ENCODE results near the gene CAMTA1. TPM values are rescaled to one million over a fixed set of nuclear protein-coding genes. Genes with fewer than 3 reads are reported as not detected.
"Not testable (repeated sequence)": the region's sequence is repeated elsewhere in the genome, so short reads cannot be mapped to it uniquely, and the experiment has no call there.

Gene CAMTA1
- total RNA-seq, 2 donors from 2014 or later: 36.7 to 51.9 TPM

- no peak for ATAC-seq (replicated peaks)
- peaks cover 49% of the 10 kb centered on the region for H3K36me3 Mint-ChIP-seq (ENCODE audit: low read depth)
- H3K4me3 Mint-ChIP-seq: no peak overlapping the region
- no peaks in the 10 kb centered on the region for H3K27me3 Mint-ChIP-seq
- peaks cover 1% of the 10 kb centered on the region for H3K4me1 Mint-ChIP-seq
- H3K9me3 Mint-ChIP-seq: no peaks in the 10 kb centered on the region
- no peak overlapping the region for H3K27ac Mint-ChIP-seq
Observed at GRCh38 chr1:6834366-6834765, 49.1 kb downstream of the CAMTA1 start.

- no peaks in the 10 kb centered on the region for H3K9me3 Mint-ChIP-seq
- peaks cover 8% of the 10 kb centered on the region for H3K4me1 Mint-ChIP-seq
- ATAC-seq (replicated peaks): no peak
- H3K36me3 Mint-ChIP-seq (ENCODE audit: low read depth): peaks cover 49% of the 10 kb centered on the region
- no peak overlapping the region for H3K4me3 Mint-ChIP-seq
- no peaks in the 10 kb centered on the region for H3K27me3 Mint-ChIP-seq
- no peak overlapping the region for H3K27ac Mint-ChIP-seq
Observed at GRCh38 chr1:6835139-6835538, 49.9 kb downstream of the CAMTA1 start.

GRCh38 chr1:6842301-6842700 lies 57.0 kb downstream of the CAMTA1 start:
- Mint-ChIP-seq H3K4me3 (no peak overlapping the region), H3K9me3 (no peaks in the 10 kb centered on the region), H3K36me3 (ENCODE audit: low read depth) (peaks cover 57% of the 10 kb centered on the region), H3K27me3 (no peaks in the 10 kb centered on the region), H3K27ac (no peak overlapping the region), H3K4me1 (peaks cover 17% of the 10 kb centered on the region)
- no peak for ATAC-seq (replicated peaks)

- H3K4me1 Mint-ChIP-seq; H3K27ac Mint-ChIP-seq; H3K27me3 Mint-ChIP-seq; H3K9me3 Mint-ChIP-seq; ATAC-seq (replicated peaks); H3K4me3 Mint-ChIP-seq: not testable (repeated sequence)
- peaks cover 66% of the 10 kb centered on the region for H3K36me3 Mint-ChIP-seq (ENCODE audit: low read depth)
Observed at GRCh38 chr1:6845786-6846185, 60.5 kb downstream of the CAMTA1 start.

- Mint-ChIP-seq H3K27me3 (no peaks in the 10 kb centered on the region), H3K4me1 (no peaks in the 10 kb centered on the region), H3K27ac (no peak overlapping the region), H3K9me3 (peaks cover 7% of the 10 kb centered on the region), H3K4me3 (no peak overlapping the region), H3K36me3 (ENCODE audit: low read depth) (peaks cover 76% of the 10 kb centered on the region)
- no peak for ATAC-seq (replicated peaks)
Observed at GRCh38 chr1:6848816-6849215, 63.6 kb downstream of the CAMTA1 start.

- ATAC-seq (replicated peaks): no peak
Observed at GRCh38 chr1:6850537-6850936, 65.3 kb downstream of the CAMTA1 start.

GRCh38 chr1:6852136-6852890 lies 67.1 kb downstream of the CAMTA1 start:
- H3K27ac Mint-ChIP-seq: no peak overlapping the region

More at GRCh38 chr1:6850537-6850936, 65.3 kb downstream of the CAMTA1 start:
- Mint-ChIP-seq H3K27me3 (no peaks in the 10 kb centered on the region), H3K4me3 (no peak overlapping the region), H3K4me1 (no peaks in the 10 kb centered on the region), H3K9me3 (peaks cover 7% of the 10 kb centered on the region), H3K27ac (no peak overlapping the region), H3K36me3 (ENCODE audit: low read depth) (peaks cover 76% of the 10 kb centered on the region)

GRCh38 chr1:6854166-6854565 lies 68.9 kb downstream of the CAMTA1 start:
- Mint-ChIP-seq H3K27ac (no peak overlapping the region), H3K4me3 (no peak overlapping the region), H3K27me3 (no peaks in the 10 kb centered on the region), H3K4me1 (peaks cover 11% of the 10 kb centered on the region), H3K36me3 (ENCODE audit: low read depth) (peaks cover 52% of the 10 kb centered on the region), H3K9me3 (peaks cover 7% of the 10 kb centered on the region)
- ATAC-seq (replicated peaks): no peak

More at GRCh38 chr1:6852136-6852890, 67.1 kb downstream of the CAMTA1 start:
- peaks cover 63% of the 10 kb centered on the region for H3K36me3 Mint-ChIP-seq (ENCODE audit: low read depth)
- H3K9me3 Mint-ChIP-seq: peaks cover 7% of the 10 kb centered on the region
- H3K27me3 Mint-ChIP-seq: no peaks in the 10 kb centered on the region
- H3K4me1 Mint-ChIP-seq: peaks cover 10% of the 10 kb centered on the region
- ATAC-seq (replicated peaks): no peak
- no peak overlapping the region for H3K4me3 Mint-ChIP-seq

GRCh38 chr1:6857831-6858230 lies 72.6 kb downstream of the CAMTA1 start:
- Mint-ChIP-seq H3K9me3 (peaks cover 2% of the 10 kb centered on the region), H3K4me3 (no peak overlapping the region), H3K27ac (no peak overlapping the region), H3K36me3 (ENCODE audit: low read depth) (peaks cover 35% of the 10 kb centered on the region), H3K27me3 (no peaks in the 10 kb centered on the region), H3K4me1 (peaks cover 22% of the 10 kb centered on the region)
- no peak for ATAC-seq (replicated peaks)

- no peak for ATAC-seq (replicated peaks)
- no peaks in the 10 kb centered on the region for H3K27me3 Mint-ChIP-seq
- H3K9me3 Mint-ChIP-seq: no peaks in the 10 kb centered on the region
- H3K27ac Mint-ChIP-seq: no peak overlapping the region
- H3K4me1 Mint-ChIP-seq: peaks cover 22% of the 10 kb centered on the region
- H3K4me3 Mint-ChIP-seq: no peak overlapping the region
- peaks cover 32% of the 10 kb centered on the region for H3K36me3 Mint-ChIP-seq (ENCODE audit: low read depth)
Observed at GRCh38 chr1:6858596-6858995, 73.3 kb downstream of the CAMTA1 start.

GRCh38 chr1:6859415-6860343 lies 74.4 kb downstream of the CAMTA1 start:
- peak; percentile 77 for ATAC-seq (replicated peaks)

GRCh38 chr1:6860401-6860800 lies 75.1 kb downstream of the CAMTA1 start:
- H3K27me3 Mint-ChIP-seq: no peaks in the 10 kb centered on the region
- ATAC-seq (replicated peaks): peak; percentile 51
- peak overlapping the region; percentile 27 for H3K27ac Mint-ChIP-seq

More at GRCh38 chr1:6859415-6860343, 74.4 kb downstream of the CAMTA1 start:
- Mint-ChIP-seq H3K9me3 (no peaks in the 10 kb centered on the region), H3K4me1 (peaks cover 27% of the 10 kb centered on the region), H3K27me3 (no peaks in the 10 kb centered on the region), H3K36me3 (ENCODE audit: low read depth) (peaks cover 32% of the 10 kb centered on the region), H3K4me3 (no peak overlapping the region), H3K27ac (peak overlapping the region; percentile 27)

GRCh38 chr1:6861075-6861724 lies 75.9 kb downstream of the CAMTA1 start:
- Mint-ChIP-seq H3K27me3 (no peaks in the 10 kb centered on the region), H3K4me3 (no peak overlapping the region), H3K36me3 (ENCODE audit: low read depth) (peaks cover 23% of the 10 kb centered on the region), H3K4me1 (peaks cover 34% of the 10 kb centered on the region), H3K27ac (no peak overlapping the region), H3K9me3 (no peaks in the 10 kb centered on the region)
- no peak for ATAC-seq (replicated peaks)

More at GRCh38 chr1:6860401-6860800, 75.1 kb downstream of the CAMTA1 start:
- Mint-ChIP-seq H3K4me3 (no peak overlapping the region), H3K4me1 (peaks cover 28% of the 10 kb centered on the region), H3K36me3 (ENCODE audit: low read depth) (peaks cover 25% of the 10 kb centered on the region), H3K9me3 (no peaks in the 10 kb centered on the region)

- no peak for ATAC-seq (replicated peaks)
- H3K27me3 Mint-ChIP-seq: no peaks in the 10 kb centered on the region
- H3K4me3 Mint-ChIP-seq: no peak overlapping the region
- no peak overlapping the region for H3K27ac Mint-ChIP-seq
- H3K36me3 Mint-ChIP-seq (ENCODE audit: low read depth): peaks cover 23% of the 10 kb centered on the region
- peaks cover 23% of the 10 kb centered on the region for H3K4me1 Mint-ChIP-seq
- H3K9me3 Mint-ChIP-seq: no peaks in the 10 kb centered on the region
Observed at GRCh38 chr1:6862906-6863305, 77.7 kb downstream of the CAMTA1 start.

All from activated T-helper 17 cell treated with anti-CD3 and anti-CD28 coated beads, Interleukin-2, amount 50 U/mL, for 72 hours (primary cell).